Measurements from ENCODE around the gene LTBP1.

- TF ChIP-seq CTCF (IDR thresholded peaks at IDR 0.05) (no peak), ZSCAN20 (CRISPR knock-in tag; IDR thresholded peaks at IDR 0.05) (no peak), POLR2A (IDR thresholded peaks at IDR 0.05; ENCODE audit: low read length) (no peak), RFX5 (IDR thresholded peaks at IDR 0.05) (no peak), JUN (IDR thresholded peaks at IDR 0.05) (no peak), EP300 (IDR thresholded peaks at IDR 0.05) (no peak), RNF2 (IDR thresholded peaks at IDR 0.05; ENCODE audit: borderline replicate concordance, low read depth) (no peak), GATA3 (IDR thresholded peaks at IDR 0.05; ENCODE audit: borderline replicate concordance) (no peak), RCOR1 (IDR thresholded peaks at IDR 0.05; ENCODE audit: low read depth, low read length) (no peak), PBX3 (IDR thresholded peaks at IDR 0.05) (no peak), TP53 (CRISPR knock-in tag; IDR thresholded peaks at IDR 0.05) (no peak)
These were observed 374.6 kb downstream of the LTBP1 start for GRCh38 chr2:33321236-33321771.
